Measurements from ENCODE around the gene BRSK2.

Gene BRSK2

GRCh38 chr11:1485504-1485885 is 95.8 kb downstream of the BRSK2 start:
- Histone ChIP-seq H3K9ac (ENCODE audit: low read length) (no peak overlapping the region), H3K36me3 (ENCODE audit: insufficient read depth, low read length) (no peaks in the 10 kb centered on the region), H3F3A (ENCODE audit: insufficient read depth, low read length) (no peaks in the 10 kb centered on the region), H2AFZ (ENCODE audit: low read length) (no peak overlapping the region), H3K9me2 (ENCODE audit: low read depth, low read length) (no peaks in the 10 kb centered on the region), H4K20me1 (ENCODE audit: insufficient read depth, low read length) (no peaks in the 10 kb centered on the region), H3K4me3 (ENCODE audit: low read depth, low read length, poor library complexity, severe bottlenecking) (no peak overlapping the region), H3K4me1 (ENCODE audit: insufficient read depth, low read length, severe bottlenecking) (no peaks in the 10 kb centered on the region), H3K4me2 (ENCODE audit: low read length) (no peak overlapping the region), H3K9me3 (ENCODE audit: low read length) (no peaks in the 10 kb centered on the region), H3K27me3 (ENCODE audit: insufficient read depth, low read length) (no peaks in the 10 kb centered on the region), H3K27ac (ENCODE audit: low read depth, low read length, poor library complexity, severe bottlenecking) (no peak overlapping the region), H3K79me2 (ENCODE audit: insufficient read depth, low read length) (no peaks in the 10 kb centered on the region)
- TF ChIP-seq EZH2 (IDR thresholded peaks at IDR 0.05; ENCODE audit: borderline replicate concordance, low read length) (no peak), CTCF (IDR thresholded peaks at IDR 0.05; ENCODE audit: low read length) (no peak)

- no peak within 1 kb of the TSS for H3K4me3 ChIP-seq (ENCODE audit: low read depth, low read length, poor library complexity, severe bottlenecking)
- H3K9me2 ChIP-seq (ENCODE audit: low read depth, low read length), result no peaks in the 10 kb centered on the region
- no peaks in the 10 kb centered on the region for H3K9me3 ChIP-seq (ENCODE audit: low read length)
- H3K4me1 ChIP-seq (ENCODE audit: insufficient read depth, low read length, severe bottlenecking), result no peaks in the 10 kb centered on the region
- no peaks in the 10 kb centered on the region for H3K27me3 ChIP-seq (ENCODE audit: insufficient read depth, low read length)
- no peak within 1 kb of the TSS for H3K27ac ChIP-seq (ENCODE audit: low read depth, low read length, poor library complexity, severe bottlenecking)
- no peak within 1 kb of the TSS for H2AFZ ChIP-seq (ENCODE audit: low read length)
- H4K20me1 ChIP-seq (ENCODE audit: insufficient read depth, low read length), result no peaks in the 10 kb centered on the region
- no peaks in the 10 kb centered on the region for H3K36me3 ChIP-seq (ENCODE audit: insufficient read depth, low read length)
- no peak within 1 kb of the TSS for H3K9ac ChIP-seq (ENCODE audit: low read length)
- no peak for TF ChIP-seq EZH2 (IDR thresholded peaks at IDR 0.05; ENCODE audit: borderline replicate concordance, low read length)
- no peak for TF ChIP-seq CTCF (IDR thresholded peaks at IDR 0.05; ENCODE audit: low read length)
- no peaks in the 10 kb centered on the region for H3K79me2 ChIP-seq (ENCODE audit: insufficient read depth, low read length)
- H3K4me2 ChIP-seq (ENCODE audit: low read length), result no peak within 1 kb of the TSS
- H3F3A ChIP-seq (ENCODE audit: insufficient read depth, low read length), result no peaks in the 10 kb centered on the region
These were observed 96.5 kb downstream of the BRSK2 start, which contains the start of gene MOB2 for GRCh38 chr11:1486054-1486825. MOB2 (minus strand) TSS chr11:1486779; CDS start chr11:1486556, 223 bp downstream.

- Histone ChIP-seq H3K27ac (ENCODE audit: low read depth, low read length, poor library complexity, severe bottlenecking) (no peak overlapping the region), H2AFZ (ENCODE audit: low read length) (no peak overlapping the region), H3K36me3 (ENCODE audit: insufficient read depth, low read length) (no peaks in the 10 kb centered on the region), H3K9me2 (ENCODE audit: low read depth, low read length) (no peaks in the 10 kb centered on the region), H3K4me3 (ENCODE audit: low read depth, low read length, poor library complexity, severe bottlenecking) (no peak overlapping the region), H3F3A (ENCODE audit: insufficient read depth, low read length) (no peaks in the 10 kb centered on the region), H3K9me3 (ENCODE audit: low read length) (no peaks in the 10 kb centered on the region), H3K79me2 (ENCODE audit: insufficient read depth, low read length) (no peaks in the 10 kb centered on the region), H3K27me3 (ENCODE audit: insufficient read depth, low read length) (no peaks in the 10 kb centered on the region), H3K9ac (ENCODE audit: low read length) (no peak overlapping the region), H3K4me1 (ENCODE audit: insufficient read depth, low read length, severe bottlenecking) (no peaks in the 10 kb centered on the region), H3K4me2 (ENCODE audit: low read length) (no peak overlapping the region), H4K20me1 (ENCODE audit: insufficient read depth, low read length) (no peaks in the 10 kb centered on the region)
- TF ChIP-seq CTCF (IDR thresholded peaks at IDR 0.05; ENCODE audit: low read length) (no peak), EZH2 (IDR thresholded peaks at IDR 0.05; ENCODE audit: borderline replicate concordance, low read length) (no peak)
These were observed 97.5 kb downstream of the BRSK2 start for GRCh38 chr11:1487091-1487850.
